Prostate gland (tissue), 2 donors: Measurements from ENCODE around the gene COMT.

ENCODE experiments used
- CTCF ChIP-seq, 4 experiments: fragments of 200-600 bp in 2 of 4; fragments of 450-650 bp in 2 of 4; sonication (generic) in 2 of 4; IDR thresholded peaks; 1 replicate in 3 of 4; 2 replicates in 1 of 4; pipeline ENCODE4 v1.5.1; 2016 to 2019; ENCODE audit warnings: antibody characterized with exemption in 4 of 4, mild to moderate bottlenecking in 2 of 4, moderate library complexity in 2 of 4
- POLR2A ChIP-seq: fragments of 450-650 bp; IDR thresholded peaks from one replicate; pipeline ENCODE4 v1.6.1; 2016; ENCODE audit warnings: antibody characterized with exemption, mild to moderate bottlenecking
- POLR2AphosphoS5 ChIP-seq: sonication (generic); formaldehyde crosslinking; IDR thresholded peaks from one replicate; pipeline ENCODE4 v1.6.1; 2017; ENCODE audit warnings: antibody characterized with exemption

DNA sequence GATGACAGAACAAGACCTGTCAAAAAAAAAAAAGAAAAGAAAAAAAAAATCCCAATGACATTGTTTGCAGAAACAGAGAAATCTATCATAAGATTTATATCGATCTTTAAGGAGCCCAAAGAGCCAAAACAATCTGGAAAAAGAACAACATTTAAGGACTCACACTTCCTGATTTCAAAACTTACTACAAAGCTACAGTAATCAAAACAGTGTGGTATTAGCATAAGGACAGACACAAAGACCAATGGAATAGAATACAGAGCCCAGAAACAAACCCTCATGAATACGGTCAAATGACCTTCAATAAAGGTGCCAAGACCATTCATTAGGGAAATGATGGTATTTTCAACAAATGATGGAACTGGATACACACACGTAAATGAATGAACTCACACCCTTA is 62.9 kb downstream of the COMT start:
- TF ChIP-seq CTCF (IDR thresholded peaks at IDR 0.05) (no peak), POLR2AphosphoS5 (no peak), POLR2A (no peak)
